ENCODE results near the gene LASP1.

The LASP1 gene

DNA sequence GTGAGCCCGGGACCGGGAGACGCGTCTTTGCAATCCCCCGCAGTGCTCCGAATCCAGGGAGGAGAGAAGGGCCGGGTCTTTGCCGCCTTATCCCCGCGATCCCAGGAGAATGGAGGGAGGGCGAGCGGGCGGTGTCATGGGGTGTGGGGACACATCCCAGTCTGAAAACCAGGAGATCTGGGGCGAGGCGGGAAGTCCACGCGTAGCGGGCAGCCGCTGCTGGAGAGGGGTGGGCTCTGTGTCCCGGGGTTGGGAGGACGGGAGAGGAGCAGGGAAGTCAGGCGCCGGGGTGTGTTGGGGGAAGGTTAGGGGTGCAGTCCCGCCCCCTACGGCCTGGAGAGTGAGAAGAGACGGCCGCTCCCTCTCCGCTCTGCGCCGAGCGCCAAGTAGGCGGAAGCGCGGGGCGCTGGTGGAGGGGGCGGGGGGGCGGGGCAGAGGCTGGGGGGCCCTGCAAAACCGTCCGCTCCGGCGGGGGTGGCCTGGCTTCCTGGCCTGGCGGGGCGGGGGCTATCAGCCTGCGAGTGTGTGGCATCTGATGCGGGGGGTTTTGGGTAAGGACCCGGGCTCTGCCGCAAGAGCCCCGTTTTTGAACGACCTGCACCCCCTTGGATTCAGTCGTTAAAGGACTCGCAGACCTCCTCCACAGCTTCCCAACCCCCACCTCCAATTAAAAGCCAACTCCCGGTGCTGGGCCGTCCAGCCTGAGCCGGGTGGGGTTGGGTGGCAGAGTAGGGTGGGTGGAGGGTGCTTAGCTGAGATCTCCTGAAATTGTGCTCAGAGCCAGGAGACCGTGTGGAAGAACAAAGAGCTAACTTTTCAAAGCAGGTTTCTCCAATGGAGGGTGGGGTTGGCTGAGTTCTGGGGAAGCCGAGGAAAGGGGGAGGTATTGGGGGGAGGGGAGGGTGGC lies 654 bp downstream of the LASP1 start:
- peak; percentile 47 for DNase-seq

DNA sequence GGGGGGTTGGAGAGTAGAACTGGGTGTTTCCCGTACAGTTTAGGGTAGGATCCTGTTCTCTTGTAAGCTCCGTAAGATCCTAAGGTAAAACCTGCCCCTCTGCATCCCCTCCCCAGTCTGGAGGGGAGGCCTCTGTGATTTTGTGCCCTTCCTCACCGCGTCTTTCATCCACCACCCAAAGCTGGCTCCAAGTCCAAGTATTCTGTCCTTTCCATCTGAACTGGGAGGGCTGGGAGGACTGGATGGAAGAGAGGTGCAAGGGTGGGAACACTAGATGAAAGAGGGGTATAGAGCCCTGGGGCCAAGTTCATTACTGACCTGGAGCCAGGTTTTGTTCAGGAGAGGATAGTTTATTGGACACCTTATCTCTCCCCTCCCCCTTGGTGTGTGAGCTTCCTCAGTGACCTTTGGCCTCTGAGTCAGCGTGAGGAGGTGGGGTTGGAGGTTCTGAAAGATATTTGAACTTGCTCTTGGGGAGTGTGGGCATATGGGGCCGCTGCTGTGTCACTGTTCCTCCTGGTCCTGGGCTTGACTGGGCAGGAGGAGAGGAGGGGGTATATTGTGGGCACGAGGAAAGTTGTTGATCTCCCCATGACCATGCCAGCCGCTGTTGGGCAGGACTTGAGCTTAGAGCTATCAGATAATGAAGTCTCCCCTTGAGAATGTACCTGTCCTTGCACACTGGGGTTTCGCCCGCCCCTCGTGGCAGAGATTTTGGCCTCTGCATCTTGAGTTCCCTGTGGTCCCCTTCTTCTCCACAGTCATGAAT lies 1.6 kb downstream of the LASP1 start:
- peak; percentile 81 for DNase-seq

DNA sequence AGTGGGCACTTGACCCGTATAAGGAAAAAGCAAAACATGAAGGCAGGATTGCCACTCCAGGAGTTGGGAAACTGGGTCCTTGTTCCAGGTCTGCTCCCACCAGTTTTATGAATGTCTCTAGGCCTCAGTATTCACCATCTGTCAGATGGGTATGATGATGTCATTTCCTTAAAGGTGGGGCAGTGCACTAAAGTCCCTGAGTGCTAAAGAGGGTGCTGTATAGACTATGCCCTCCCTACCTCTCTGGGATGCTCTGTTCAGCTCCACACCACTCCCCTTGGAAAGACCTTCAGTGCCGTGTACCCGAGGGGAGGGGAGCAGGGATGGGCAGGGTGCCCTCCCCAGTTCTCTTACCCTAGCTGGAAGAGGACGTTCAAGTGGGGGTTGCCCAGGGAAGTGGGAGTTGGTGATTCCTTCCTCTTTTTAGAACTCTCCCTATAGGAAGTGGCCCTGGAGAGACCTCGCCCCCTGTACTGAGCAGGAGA lies 2.2 kb downstream of the LASP1 start:
- DNase-seq = peak; percentile 65

DNA sequence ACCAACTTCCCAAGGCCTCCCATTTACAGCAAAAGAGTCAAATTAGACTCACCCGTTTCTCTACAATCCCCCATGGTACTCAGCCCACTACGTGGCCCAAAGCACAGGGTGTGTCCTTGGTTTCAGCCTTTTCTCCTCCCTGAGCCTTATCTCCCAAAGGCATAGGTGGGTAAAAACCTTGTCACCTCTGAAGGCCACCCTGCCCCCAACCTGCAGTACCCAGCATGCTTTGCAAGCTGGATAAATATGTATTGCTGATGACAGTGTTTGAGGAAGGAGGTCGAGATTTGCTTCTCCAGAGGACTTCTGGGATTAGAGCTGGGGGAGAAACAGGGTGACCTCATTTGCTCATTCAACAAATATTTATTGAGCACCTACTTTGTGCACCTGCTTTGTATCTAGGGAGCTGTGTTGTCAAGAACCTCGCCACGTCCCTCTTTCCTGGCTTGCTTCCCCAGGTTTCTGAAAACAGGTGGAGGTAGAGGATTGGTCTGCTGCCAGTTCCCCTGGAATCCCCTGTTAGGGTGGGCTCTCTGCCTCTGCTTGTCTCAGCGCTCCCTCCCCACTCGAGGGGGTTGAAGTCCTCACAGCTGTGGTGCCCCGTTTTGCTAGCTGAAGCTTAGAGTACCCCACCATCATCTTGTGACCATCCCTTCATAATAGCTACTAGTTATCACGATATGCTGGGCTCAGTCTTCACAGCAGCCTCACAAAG lies 3.0 kb downstream of the LASP1 start:
- DNase-seq = no peak

DNA sequence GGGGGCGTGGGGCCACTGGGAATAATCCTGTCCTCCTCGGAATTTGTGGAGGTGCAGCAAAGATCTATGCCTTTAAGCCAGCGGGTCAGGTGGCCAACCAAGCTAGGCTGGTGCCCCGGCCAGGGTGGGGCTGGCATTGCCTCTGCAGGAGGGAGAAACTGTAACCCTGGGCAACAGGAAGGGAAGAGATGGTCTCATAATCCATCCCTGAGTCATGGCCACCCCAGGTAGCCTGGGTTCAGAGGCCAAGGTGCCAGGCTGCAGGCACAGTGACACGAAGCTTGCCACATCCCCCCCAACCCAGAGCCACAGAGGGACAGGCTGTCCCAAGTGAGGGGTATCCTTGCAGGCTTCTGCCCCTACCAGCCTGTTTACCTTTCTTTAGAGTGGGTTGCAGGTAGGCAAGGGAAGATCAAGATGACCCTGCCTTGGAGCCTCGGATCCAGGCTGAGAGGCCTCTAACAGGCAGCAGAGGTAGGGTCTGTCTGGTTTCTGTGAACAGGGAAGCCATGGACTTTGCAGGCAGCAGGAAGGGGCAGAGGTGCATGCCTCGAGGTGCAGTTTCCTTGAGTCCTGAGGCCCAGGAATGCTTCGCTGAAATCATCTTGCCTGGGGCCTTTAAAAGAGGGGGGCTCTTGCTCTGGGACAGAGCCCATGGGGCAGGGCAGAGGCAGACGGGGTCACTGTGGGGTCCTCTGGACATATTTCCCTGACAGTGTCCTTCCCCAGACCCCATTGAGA lies 4.0 kb downstream of the LASP1 start:
- no peak for DNase-seq

DNA sequence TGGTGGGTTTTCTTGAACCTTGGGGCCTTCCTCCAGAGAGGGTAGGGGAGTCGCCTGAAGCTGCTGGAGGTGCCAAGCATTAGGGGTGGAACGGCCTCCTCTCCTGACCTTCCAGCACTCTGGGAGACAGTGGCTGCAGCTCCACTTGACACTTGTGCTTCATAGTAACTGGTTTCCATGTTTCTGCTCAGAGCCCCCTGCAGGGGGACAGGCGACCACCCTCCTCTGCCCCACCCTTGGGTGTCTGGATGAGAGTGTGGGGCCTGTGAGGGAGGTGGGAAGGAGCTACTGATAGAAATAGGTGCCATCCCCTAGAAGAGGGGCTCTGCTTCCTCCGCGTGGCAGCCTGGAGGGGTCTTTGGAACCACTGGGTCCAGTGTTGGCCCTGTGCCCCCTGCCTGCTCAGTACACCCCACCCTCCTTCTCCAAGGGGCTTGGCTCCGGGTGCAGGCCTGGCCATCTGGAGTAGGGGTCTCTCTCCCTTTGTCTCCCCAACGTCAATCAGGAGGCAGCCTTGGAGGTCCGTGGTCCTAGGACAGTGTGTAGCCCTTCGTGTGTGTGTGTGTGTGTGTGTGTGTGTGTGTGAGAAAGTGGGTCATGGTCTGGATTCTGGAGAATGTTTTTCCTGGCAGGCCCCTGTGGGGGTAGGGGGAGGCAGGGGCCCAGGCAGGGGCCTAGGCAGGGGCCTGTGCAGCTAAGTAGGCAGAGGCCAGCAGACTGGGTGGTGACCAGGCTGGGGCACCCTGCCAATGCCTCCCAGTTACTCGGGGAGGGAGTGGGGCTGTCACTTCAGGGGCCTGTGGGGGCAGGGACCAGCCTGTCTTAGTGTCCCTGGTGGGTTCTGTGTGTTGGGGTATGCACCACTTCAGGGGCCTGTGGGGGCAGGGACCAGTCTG lies 4.9 kb downstream of the LASP1 start:
- no peak for DNase-seq

DNA sequence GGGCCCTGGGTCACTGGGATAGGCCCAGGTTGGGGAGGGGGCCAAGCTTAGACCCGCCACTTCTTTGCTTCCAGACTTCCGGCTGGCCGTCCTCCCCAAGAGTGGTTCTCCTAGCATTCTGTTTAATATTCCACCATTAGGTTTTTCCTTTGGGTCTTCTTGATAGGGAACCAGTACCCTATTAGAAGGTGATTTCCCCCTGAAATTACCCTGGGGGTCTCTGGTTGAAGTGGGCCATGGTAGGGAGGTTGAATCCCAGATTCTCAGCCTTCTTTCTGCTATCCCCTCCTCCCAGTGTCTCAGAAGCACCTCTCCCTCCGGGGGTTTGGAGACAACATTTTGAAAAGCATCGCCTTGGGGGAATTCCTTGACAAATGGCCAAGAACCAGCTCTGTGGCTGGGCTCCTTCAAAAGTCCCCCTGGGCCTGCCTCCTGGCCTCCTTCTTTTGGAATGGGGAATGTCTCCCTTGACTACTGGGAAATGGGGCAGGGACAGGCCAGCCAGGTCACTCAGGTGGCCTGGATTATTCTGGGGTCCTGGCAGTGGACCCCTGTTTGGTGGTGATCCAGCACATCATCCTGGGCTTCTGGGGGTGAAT lies 5.7 kb downstream of the LASP1 start:
- no peak for DNase-seq

DNA sequence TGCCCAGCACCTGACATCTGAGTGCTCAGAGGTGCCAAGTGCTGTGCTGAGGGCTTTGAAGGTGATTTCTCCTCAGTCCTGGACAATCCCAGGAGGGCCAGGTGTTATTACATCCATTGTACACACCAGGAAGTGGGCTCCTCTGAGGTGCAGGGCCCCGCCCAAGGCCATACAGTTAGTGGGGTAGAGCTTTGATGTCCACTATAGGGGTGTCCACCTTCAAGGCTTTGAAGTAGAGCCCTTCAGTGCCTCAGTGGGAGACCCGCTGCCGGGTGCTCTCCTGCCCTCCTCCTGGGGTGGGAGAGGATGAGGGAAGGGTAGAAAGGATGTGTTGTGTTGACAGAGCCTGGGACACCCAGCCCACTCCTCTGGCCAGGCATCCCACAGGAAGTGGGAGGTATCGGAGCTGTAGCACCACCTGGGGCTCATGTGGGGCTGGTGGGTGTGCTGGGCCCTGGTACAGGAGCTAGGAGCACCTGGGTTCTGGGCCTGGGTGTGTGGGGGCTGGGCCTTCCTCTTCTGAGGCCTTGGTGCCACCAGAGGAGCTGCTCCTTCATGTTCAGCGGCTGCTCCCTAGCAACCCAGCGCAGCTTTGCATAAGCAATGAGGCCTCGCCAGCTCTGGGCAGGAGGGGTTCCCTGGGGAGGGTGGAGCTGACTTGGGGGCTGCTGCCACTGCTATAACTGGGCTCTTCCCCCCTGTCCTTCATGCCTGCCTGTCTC lies 7.4 kb downstream of the LASP1 start:
- DNase-seq = no peak

DNA sequence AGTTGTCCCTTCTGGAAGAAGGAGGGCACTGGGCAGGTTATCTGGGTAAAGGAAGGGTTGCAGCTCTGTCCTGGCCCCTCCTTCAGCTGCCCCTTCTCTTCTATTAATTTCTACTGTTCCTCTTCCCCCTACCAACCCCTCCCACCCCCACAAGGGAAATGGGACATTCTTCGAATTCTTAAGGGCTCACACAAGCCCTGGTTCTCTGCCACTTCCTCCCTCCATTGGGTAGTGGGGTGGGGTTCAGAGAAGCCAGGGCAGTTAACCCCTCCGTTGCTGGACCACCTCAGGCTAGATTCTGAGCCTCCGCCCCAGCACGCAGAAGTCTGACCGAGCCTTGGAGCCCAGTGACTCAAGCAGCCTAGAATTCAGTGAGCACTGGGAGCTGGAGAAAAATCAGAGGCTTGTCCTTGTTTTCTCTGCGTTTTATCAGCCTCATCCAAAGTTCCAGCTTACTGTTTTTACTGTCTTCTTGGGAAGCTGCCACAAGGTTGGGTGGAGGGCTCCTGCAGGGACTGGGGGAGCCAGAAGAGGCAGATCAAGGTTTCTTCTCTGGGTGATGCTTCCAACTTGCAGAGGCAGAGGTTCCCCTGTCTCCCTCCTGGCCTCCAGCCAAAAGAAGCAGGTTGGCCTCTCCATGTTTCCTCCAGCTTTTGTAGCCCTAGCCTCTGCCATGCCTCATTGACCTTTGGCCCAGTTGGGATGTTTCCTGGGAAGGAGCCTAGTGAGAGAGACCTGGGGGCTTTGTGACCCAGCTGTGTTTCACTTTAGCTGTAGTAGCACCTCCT lies 10.2 kb downstream of the LASP1 start:
- DNase-seq = no peak

DNA sequence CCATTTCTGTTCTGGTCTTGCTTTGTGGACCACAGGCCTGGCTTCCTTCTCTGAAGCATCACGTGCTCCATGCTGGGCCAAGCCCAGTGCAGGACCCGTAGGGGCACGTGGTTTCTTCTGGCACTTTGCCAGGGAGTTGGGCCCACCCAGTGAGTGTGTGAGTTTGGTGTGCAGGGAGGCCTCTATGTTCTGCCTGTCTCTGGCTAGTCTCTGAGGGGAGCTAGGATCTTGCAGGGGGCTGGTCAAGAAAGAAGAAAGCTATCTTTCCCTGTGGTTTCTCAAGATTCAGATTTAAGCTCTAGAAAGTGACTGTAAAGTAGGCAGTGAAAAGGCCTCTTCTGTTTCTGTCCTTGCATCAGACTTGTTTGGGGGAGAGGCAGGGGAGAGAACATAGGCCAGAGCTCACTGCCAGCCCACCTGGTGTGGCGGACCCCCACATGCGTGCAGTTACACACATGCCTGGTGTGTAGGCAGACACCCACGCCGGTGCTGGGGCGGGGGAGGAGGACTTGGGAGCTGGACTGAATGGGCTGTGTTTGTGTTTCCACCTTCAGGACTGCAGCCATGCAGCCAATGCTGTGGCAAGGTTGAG lies 11.8 kb downstream of the LASP1 start:
- DNase-seq = peak; percentile 45

DNA sequence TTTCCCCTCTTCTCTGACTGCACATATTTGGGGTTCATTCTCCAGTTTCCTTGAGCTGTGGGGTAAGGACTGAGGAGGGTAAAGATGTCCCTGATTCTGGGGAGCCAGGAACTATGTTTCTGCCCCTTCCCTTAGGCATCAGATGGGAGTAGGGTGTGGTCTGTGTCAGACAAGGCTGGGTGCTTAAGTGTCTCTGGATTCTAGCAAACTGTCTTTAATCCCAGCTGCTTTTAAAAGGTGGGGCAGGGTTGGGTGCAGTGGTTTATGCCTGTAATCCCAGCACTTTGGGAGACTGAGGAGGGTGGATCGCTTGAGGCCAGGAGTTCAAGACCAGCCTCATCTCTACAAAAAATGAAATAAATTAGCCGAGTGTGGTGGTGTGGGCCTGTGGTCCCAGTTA lies 13.0 kb downstream of the LASP1 start:
- no peak for DNase-seq

DNA sequence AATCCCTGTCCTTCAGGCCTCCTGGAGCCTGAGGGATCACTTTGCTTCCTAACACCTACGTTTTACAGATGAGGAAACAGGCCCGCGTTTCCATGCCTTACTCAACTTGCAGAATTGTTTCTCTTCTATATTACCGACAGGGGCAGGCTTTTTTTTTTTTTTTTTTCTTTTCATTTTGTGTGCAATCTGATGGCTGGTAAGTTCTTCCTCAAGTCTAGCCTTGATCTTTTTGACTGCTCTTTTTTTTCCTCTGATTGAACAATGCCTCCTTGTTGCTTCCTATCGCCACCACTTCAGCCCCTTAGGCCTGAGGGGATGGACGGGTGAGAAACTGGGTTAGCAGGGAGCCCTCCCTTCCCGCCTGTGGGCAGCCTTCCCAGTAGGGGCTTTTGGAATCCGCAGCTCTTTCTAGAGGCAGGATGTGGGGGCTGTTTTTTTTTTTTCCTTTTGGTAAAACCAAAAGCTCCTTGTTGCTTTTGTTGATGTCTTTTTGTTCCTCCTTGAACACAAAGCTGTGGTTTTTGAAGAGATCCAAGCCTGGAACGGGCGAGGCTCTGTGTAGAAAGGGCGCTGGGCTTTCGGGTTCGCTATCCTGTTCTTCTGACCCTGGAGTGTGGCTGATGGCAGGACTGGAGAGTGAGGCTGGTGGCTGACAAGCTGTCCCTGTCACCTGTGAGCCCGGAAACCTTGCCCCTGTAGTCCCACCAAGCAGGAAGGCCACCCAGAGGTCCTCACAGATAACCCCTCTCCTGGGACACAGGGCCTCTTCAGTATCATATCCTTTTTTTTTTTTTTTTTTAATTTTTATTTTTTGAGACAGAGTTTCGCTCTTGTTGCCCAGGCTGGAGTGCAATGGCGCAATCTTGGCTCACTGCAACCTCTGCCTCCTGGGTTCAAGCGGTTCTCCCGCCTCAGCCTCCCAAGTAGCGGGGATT lies 14.0 kb downstream of the LASP1 start:
- DNase-seq = peak; percentile 81

DNA sequence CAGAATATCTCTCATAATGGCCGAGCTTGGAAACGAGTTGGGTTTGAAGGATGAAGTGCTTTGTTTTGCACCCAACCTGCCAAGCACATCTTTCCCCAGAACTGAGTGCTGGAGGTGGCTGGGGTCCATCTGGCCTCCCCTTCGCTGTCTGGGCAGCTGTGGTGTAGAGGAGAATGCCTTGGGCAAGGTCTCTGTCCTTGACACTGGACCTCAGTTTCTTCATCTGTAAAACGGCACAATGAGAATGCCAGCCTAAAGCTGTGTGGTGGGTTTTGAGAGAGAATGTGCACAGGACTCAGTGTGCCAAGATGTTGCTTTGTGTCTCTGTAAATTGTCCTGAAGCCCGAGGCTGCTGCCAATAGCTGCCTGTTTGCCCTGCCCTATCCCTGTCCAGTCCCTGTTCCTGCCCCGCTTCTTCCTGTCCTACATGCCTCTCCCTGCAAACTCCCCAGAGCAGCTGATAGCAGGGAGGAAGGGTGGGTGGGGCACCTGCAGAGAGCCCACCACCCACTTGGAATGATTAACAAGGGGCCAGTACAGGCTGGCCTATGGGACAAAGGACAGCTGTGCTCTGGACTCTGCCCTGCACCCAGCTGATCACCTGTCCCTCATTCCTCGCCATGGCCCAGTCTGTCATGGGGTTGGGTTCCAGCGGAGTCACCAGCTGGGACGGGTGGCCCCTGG lies 15.3 kb downstream of the LASP1 start:
- DNase-seq = no peak

DNA sequence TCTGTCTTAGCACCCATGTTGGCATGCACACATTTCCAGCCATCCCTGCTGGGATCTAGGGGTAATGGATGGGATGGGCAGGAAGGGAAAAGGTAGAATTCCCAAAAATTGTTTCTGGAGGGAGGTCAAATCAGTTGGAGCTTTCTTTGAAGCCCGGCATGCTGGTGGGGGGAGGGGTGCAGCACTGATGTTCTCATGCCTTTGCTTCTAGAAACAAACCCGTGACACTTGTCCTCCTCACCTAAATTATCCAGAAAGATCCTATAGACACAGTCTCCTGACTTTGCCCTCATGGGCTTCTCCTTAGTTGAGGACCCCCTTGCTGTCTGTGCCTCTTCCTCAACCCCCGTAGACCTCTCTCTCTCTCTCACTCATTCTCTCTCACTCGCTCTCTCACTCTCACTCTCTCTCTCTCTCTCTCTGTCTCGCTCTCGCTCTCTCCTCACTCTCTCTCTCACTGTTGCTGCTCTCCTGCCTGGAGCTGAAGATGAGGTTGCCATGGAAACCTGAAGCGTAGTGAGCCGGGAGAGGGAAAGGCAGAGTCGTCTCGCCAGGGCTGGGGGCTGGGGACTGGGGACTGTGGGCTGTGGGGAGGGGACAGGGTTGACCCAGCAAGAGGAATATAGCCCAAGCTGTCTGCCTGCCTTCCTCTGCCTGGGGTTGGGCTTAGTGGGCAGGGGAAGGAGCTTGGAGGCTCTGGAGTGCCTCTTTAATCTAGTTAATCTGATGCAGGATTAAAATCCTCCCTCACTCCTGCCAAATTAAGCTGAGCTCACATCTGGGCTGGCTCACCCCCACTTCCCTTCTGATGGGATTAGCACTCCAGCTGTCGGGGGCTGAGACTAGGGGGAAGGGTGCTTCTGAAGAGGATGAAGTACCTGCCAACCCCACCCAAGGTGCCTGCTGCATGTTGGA lies 16.1 kb downstream of the LASP1 start:
- no peak for DNase-seq

DNA sequence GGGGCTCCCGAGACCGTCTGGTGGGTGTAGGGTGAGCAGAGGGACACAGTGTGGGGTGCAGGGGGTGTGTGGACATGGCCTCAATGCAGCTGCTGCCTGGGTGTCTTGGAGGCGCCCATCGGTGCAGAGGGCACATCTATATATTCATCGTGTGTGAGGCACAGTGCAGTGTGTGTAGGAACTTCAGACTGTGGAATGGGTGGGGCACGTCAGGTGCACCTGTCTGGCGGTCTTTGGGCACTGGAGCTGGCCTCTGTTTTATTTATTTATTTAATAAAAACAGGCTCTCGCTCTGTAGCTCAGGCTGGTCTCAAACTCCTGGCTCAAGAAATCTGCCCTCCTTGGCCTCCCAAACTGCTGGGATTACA lies 16.8 kb downstream of the LASP1 start:
- DNase-seq = no peak

DNA sequence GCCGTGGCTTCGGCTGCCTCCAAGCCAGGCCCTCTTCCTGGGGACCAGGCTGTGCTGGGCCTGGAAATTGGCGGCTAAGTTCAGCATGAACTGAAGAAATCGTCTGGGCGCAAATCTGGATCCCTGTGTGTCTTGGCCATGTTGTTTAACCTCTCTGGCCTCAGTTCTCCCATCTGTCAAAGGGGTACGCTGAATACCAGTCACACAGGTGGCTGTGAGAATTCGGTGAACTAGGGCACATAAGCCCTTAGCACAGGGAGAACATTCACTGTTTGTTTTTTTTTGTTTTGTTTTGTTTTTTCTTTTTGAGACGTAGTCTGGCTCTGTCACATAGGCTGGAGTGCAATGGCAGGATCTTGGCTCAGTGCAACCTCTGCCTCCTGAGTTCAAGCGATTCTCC lies 19.0 kb downstream of the LASP1 start:
- DNase-seq = no peak

Measured in inflammatory macrophage treated with lipopolysaccharide for 4 hours (primary cell).